H1 (cell line): Measurements from ENCODE around the gene DCP2. TPM values are rescaled to one million over a fixed set of nuclear protein-coding genes. Genes with fewer than 3 reads are reported as not detected.

Source experiments
- BACH1 ChIP-seq: IDR thresholded peaks from 2 replicates; pipeline ENCODE4 v1.6.1; 2012; ENCODE audit warnings: low read length, improper control_type of control experiment
- CEBPB ChIP-seq: IDR thresholded peaks from 2 replicates; pipeline ENCODE4 v1.6.1; 2012; ENCODE audit warnings: low read depth, low read length
- CHD2 ChIP-seq: IDR thresholded peaks from 2 replicates; pipeline ENCODE4 v1.6.1; 2012; ENCODE audit warnings: low read length, improper control_type of control experiment
- CHD7 ChIP-seq: fragments of 300-600 bp; sonication (generic); IDR thresholded peaks from 2 replicates; pipeline ENCODE4 v1.7.1; 2012; ENCODE audit warnings: low read length, moderate library complexity, mild to moderate bottlenecking, inconsistent platforms; ENCODE audit not compliant: insufficient replicate concordance
- HDAC2 ChIP-seq, 2 experiments: fragments of 300-600 bp in 1 of 2; sonication (generic) in 1 of 2; IDR thresholded peaks; 2 replicates each; pipeline ENCODE4 v1.6.1; 2011 to 2012; ENCODE audit warnings: low read depth in 2 of 2, low read length in 2 of 2, mild to moderate bottlenecking in 2 of 2, moderate library complexity in 2 of 2, borderline replicate concordance in 1 of 2, inconsistent platforms in 1 of 2
- JUND ChIP-seq: IDR thresholded peaks from 2 replicates; pipeline ENCODE4 v1.6.1; 2011; ENCODE audit warnings: mild to moderate bottlenecking, improper control_type of control experiment, low read length
- MAX ChIP-seq: IDR thresholded peaks from 2 replicates; pipeline ENCODE4 v1.6.1; 2012; ENCODE audit warnings: inconsistent platforms
- PHF8 ChIP-seq: fragments of 200-600 bp; sonication (generic); conservative IDR thresholded peaks from 2 replicates; pipeline ENCODE4 v1.7.1; 2012; ENCODE audit warnings: low read depth, mild to moderate bottlenecking, inconsistent platforms, low read length, moderate library complexity
- SUZ12 ChIP-seq: fragments of 200-600 bp; sonication (generic); IDR thresholded peaks from 2 replicates; pipeline ENCODE4 v1.6.1; 2012; ENCODE audit warnings: mild to moderate bottlenecking, inconsistent platforms, low read length, moderate library complexity, mixed read lengths
- TCF12 ChIP-seq: IDR thresholded peaks from 2 replicates; pipeline ENCODE4 v1.6.1; 2011; ENCODE audit warnings: low read depth, mild to moderate bottlenecking, low read length
- USF2 ChIP-seq: IDR thresholded peaks from 2 replicates; pipeline ENCODE4 v1.6.1; 2011; ENCODE audit warnings: low read length, improper control_type of control experiment
- polyA plus RNA-seq, 7 experiments: library from polyadenylated mRNA; depleted of rRNA in 3 of 7; stranded (reverse) in 5 of 7; unstranded in 2 of 7; fragments of >200 nt in 5 of 7; fragments of 200-250 nt in 2 of 7; gene quantifications; 1 replicate in 5 of 7; 2 replicates in 1 of 7; 4 replicates in 1 of 7; pipeline versions ENCODE4 v1.2.1 to v1.2.3, GENCODE V29; 2011 to 2013; ENCODE audit warnings: missing spikeins in 2 of 7, mixed read lengths in 2 of 7
- total RNA-seq: library from RNA; stranded (reverse); fragmentation: NEBNext Ultra II Directional; extraction: Animal tissue kit (Norgen Biotek cat#: 25700); gene quantifications from 2 replicates; pipeline ENCODE4 v1.2.1, GENCODE V29; 2021

Gene DCP2
- total and polyA plus RNA-seq, 2 of the 8 experiments (the other 6 are each of a cell fraction or from before 2014, with no cell fraction given) = 14.4 to 162 TPM

- no peak for TF ChIP-seq CHD7
- no peak for TF ChIP-seq HDAC2 (IDR thresholded peaks at IDR 0.05; ENCODE audit: borderline replicate concordance in 1 of 2, low read depth in 2 of 2, low read length in 2 of 2)
- no peak for TF ChIP-seq JUND
- TF ChIP-seq CHD2 = no peak
- TF ChIP-seq TCF12 = no peak
- TF ChIP-seq CEBPB = no peak
- no peak for TF ChIP-seq USF2
- no peak for TF ChIP-seq PHF8
- TF ChIP-seq BACH1 = no peak
- TF ChIP-seq SUZ12 = no peak
- no peak for TF ChIP-seq MAX
Observed at GRCh38 chr5:113047234-113047633, 70.6 kb downstream of the DCP2 start (continued).
